ENCODE measurements around the gene LSAMP.

GRCh38 chr3:115996420-115997108 lies 448.7 kb downstream of the LSAMP start:
- no peak for TF ChIP-seq YY1 (IDR thresholded peaks at IDR 0.05; ENCODE audit: borderline replicate concordance in 1 of 3, control insufficient read depth in 1 of 3, extremely low read depth in 1 of 3, insufficient read depth in 3 of 3, insufficient read length in 1 of 3, insufficient replicate concordance in 2 of 3, low read depth in 1 of 3, low read length in 2 of 3)
- no peak for TF ChIP-seq ESRRA (IDR thresholded peaks at IDR 0.05; ENCODE audit: borderline replicate concordance, low read depth)
- TF ChIP-seq PHTF2 (CRISPR knock-in tag; IDR thresholded peaks at IDR 0.05), result no peak
- TF ChIP-seq ZNF77 (CRISPR knock-in tag; IDR thresholded peaks at IDR 0.05), result no peak
- TF ChIP-seq ZNF583 (CRISPR knock-in tag; IDR thresholded peaks at IDR 0.05), result no peak
- no peak for TF ChIP-seq RBFOX2 (IDR thresholded peaks at IDR 0.05; ENCODE audit: low read depth, low read length)
- TF ChIP-seq SAP30 (IDR thresholded peaks at IDR 0.05; ENCODE audit: borderline replicate concordance, insufficient read depth, low read depth, low read length, poor library complexity, severe bottlenecking), result no peak
- TF ChIP-seq CTCF (IDR thresholded peaks at IDR 0.05 in 2 of 3, conservative IDR thresholded peaks at IDR 0.05 in 1 of 3; ENCODE audit: insufficient read depth in 2 of 3, low read depth in 1 of 3, low read length in 3 of 3), result no peak
- TF ChIP-seq ZZZ3 (IDR thresholded peaks at IDR 0.05), result no peak
- TF ChIP-seq NR2C2 (CRISPR knock-in tag; IDR thresholded peaks at IDR 0.05), result no peak
- no peak for TF ChIP-seq NR2C2 (tag; IDR thresholded peaks at IDR 0.05)
- no peak for TF ChIP-seq MEIS2 (IDR thresholded peaks at IDR 0.05; ENCODE audit: partially characterized antibody)
- no peak for TF ChIP-seq ZBTB26 (CRISPR knock-in tag; IDR thresholded peaks at IDR 0.05)
